Panc1 (cell line): Measurements from ENCODE around the gene INSYN2B.

ENCODE experiments used
- POLR2AphosphoS5 ChIP-seq: IDR thresholded peaks from 2 replicates; pipeline ENCODE4 v1.6.1; 2012; ENCODE audit warnings: mild to moderate bottlenecking, low read depth, low read length, moderate library complexity
- SIN3A ChIP-seq: IDR thresholded peaks from 2 replicates; pipeline ENCODE4 v1.6.1; 2012; ENCODE audit warnings: low read depth, mild to moderate bottlenecking, low read length, moderate library complexity, borderline replicate concordance; ENCODE audit not compliant: insufficient read depth
- TCF7L2 ChIP-seq: IDR thresholded peaks from 2 replicates; pipeline ENCODE4 v1.6.1; 2011; ENCODE audit warnings: mild to moderate bottlenecking, low read depth, low read length, inconsistent platforms
- TF ChIP-seq, protein P1 (sequence below): fragments of 450-650 bp; IDR thresholded peaks from 2 replicates; pipeline ENCODE4 v1.5.1; 2017; ENCODE audit warnings: mild to moderate bottlenecking
- TF ChIP-seq, protein P2 (sequence below), 2 experiments: IDR thresholded peaks; 2 replicates each; pipeline ENCODE4 v1.6.1; 2011 to 2012; ENCODE audit warnings: low read depth in 2 of 2, control low read depth in 1 of 2, low read length in 1 of 2, mild to moderate bottlenecking in 1 of 2, moderate library complexity in 1 of 2; ENCODE audit not compliant: insufficient read depth in 1 of 2

DNA sequence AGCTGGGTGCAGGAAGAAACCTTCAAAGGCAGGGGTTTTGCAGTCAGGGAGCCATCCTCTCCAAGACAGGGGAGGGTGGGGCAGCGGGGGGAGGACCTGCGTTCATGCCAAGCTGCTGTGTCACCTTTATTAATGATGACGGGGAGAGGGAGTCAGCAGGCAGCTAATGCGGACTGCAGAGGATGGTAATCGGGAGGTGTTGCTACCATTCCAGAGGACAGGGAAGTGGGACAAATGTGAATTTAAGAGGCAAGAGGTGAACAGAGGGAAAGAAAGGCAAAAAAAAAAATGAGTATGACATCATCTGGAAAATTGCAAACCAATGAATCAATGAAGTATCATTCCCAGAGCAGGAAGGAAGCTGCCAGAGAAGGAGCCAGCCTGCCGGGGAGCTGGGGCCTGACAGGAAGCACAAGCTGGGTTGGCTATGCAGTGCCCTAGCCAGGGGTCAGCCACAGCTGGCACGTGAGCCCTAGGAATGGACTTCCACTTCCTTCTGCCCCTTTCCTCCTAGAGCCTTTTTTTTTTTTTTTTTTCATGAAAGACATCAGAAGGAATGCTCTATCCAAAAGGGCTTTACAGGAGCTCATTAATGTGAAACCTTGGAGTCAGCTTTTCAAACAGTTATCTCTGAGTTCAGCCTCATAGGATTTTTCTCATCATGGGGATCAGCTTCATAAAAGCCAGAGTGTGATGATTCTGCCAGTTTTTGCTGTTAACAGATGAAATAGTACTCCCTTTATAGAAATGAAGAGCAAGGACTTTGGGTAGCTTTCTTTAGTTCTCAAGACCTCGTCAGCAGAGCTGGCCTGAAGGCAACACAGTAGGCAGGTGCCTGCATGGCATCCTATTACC lies 9.2 kb downstream of the INSYN2B start:
- TF ChIP-seq, protein P1, sequence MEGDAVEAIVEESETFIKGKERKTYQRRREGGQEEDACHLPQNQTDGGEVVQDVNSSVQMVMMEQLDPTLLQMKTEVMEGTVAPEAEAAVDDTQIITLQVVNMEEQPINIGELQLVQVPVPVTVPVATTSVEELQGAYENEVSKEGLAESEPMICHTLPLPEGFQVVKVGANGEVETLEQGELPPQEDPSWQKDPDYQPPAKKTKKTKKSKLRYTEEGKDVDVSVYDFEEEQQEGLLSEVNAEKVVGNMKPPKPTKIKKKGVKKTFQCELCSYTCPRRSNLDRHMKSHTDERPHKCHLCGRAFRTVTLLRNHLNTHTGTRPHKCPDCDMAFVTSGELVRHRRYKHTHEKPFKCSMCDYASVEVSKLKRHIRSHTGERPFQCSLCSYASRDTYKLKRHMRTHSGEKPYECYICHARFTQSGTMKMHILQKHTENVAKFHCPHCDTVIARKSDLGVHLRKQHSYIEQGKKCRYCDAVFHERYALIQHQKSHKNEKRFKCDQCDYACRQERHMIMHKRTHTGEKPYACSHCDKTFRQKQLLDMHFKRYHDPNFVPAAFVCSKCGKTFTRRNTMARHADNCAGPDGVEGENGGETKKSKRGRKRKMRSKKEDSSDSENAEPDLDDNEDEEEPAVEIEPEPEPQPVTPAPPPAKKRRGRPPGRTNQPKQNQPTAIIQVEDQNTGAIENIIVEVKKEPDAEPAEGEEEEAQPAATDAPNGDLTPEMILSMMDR: no peak
- TF ChIP-seq, protein P2, sequence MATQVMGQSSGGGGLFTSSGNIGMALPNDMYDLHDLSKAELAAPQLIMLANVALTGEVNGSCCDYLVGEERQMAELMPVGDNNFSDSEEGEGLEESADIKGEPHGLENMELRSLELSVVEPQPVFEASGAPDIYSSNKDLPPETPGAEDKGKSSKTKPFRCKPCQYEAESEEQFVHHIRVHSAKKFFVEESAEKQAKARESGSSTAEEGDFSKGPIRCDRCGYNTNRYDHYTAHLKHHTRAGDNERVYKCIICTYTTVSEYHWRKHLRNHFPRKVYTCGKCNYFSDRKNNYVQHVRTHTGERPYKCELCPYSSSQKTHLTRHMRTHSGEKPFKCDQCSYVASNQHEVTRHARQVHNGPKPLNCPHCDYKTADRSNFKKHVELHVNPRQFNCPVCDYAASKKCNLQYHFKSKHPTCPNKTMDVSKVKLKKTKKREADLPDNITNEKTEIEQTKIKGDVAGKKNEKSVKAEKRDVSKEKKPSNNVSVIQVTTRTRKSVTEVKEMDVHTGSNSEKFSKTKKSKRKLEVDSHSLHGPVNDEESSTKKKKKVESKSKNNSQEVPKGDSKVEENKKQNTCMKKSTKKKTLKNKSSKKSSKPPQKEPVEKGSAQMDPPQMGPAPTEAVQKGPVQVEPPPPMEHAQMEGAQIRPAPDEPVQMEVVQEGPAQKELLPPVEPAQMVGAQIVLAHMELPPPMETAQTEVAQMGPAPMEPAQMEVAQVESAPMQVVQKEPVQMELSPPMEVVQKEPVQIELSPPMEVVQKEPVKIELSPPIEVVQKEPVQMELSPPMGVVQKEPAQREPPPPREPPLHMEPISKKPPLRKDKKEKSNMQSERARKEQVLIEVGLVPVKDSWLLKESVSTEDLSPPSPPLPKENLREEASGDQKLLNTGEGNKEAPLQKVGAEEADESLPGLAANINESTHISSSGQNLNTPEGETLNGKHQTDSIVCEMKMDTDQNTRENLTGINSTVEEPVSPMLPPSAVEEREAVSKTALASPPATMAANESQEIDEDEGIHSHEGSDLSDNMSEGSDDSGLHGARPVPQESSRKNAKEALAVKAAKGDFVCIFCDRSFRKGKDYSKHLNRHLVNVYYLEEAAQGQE (IDR thresholded peaks at IDR 0.05; ENCODE audit: insufficient read depth in 1 of 2, low read depth in 2 of 2, low read length in 1 of 2): no peak
- no peak for TF ChIP-seq POLR2AphosphoS5
- TF ChIP-seq SIN3A: no peak
- TF ChIP-seq TCF7L2: no peak
